ENCODE results near the gene GIMAP1. TPM values are rescaled to one million over a fixed set of nuclear protein-coding genes. Genes with fewer than 3 reads are reported as not detected.

Gene GIMAP1
- total and polyA plus RNA-seq, 9 donors: 0.58 to 6.2 (median 2.7) TPM

GRCh38 chr7:150756858-150757257 lies 40.4 kb downstream of the GIMAP1 start:
- TF ChIP-seq EP300 (IDR thresholded peaks at IDR 0.05) (no peak), POLR2A (IDR thresholded peaks at IDR 0.05) (no peak), CTCF (IDR thresholded peaks at IDR 0.05) (no peak)
- Histone ChIP-seq H3K27ac (no peak overlapping the region), H3K36me3 (no peaks in the 10 kb centered on the region), H3K27me3 (no peaks in the 10 kb centered on the region), H3K4me3 (no peak overlapping the region), H3K4me1 (ENCODE audit: insufficient read depth) (peaks cover 2% of the 10 kb centered on the region), H3K9me3 (no peaks in the 10 kb centered on the region)
- intact Hi-C loops (cut with DNase I): no loop called here
- DNase-seq: no peak
- 51 to 59% (median 51%) methylated on average over 1 of the region's 1 CpG for WGBS, 3 donors

- Histone ChIP-seq H3K27ac (no peak overlapping the region), H3K27me3 (no peaks in the 10 kb centered on the region), H3K36me3 (no peaks in the 10 kb centered on the region), H3K4me1 (ENCODE audit: insufficient read depth) (no peaks in the 10 kb centered on the region), H3K9me3 (no peaks in the 10 kb centered on the region), H3K4me3 (no peak overlapping the region)
- WGBS, 3 donors: 58 to 79% (median 76%) methylated on average over 1 of the region's 1 CpG
- intact Hi-C loops (cut with DNase I): no loop called here
- TF ChIP-seq CTCF (IDR thresholded peaks at IDR 0.05): no peak
- no peak for TF ChIP-seq EP300 (IDR thresholded peaks at IDR 0.05)
- DNase-seq: no peak
These were observed 43.1 kb downstream of the GIMAP1 start for GRCh38 chr7:150759479-150759878.

GRCh38 chr7:150766334-150766709 lies 49.9 kb downstream of the GIMAP1 start:
- H3K27me3 ChIP-seq: no peaks in the 10 kb centered on the region
- no peaks in the 10 kb centered on the region for H3K4me1 ChIP-seq (ENCODE audit: insufficient read depth)
- H3K9me3 ChIP-seq: no peaks in the 10 kb centered on the region
- no peaks in the 10 kb centered on the region for H3K36me3 ChIP-seq
- intact Hi-C loops (cut with DNase I): no loop called here
- no peak overlapping the region for H3K4me3 ChIP-seq
- no peak overlapping the region for H3K27ac ChIP-seq
- DNase-seq: no peak
- TF ChIP-seq POLR2A (IDR thresholded peaks at IDR 0.05): no peak
- no peak for TF ChIP-seq CTCF (IDR thresholded peaks at IDR 0.05)
- no peak for TF ChIP-seq EP300 (IDR thresholded peaks at IDR 0.05)

- no peak for TF ChIP-seq EP300 (IDR thresholded peaks at IDR 0.05)
- TF ChIP-seq POLR2A (IDR thresholded peaks at IDR 0.05): no peak
- H3K4me3 ChIP-seq: no peak overlapping the region
- H3K27me3 ChIP-seq: no peaks in the 10 kb centered on the region
- H3K9me3 ChIP-seq: no peaks in the 10 kb centered on the region
- no peak for DNase-seq
- no peaks in the 10 kb centered on the region for H3K36me3 ChIP-seq
- no peaks in the 10 kb centered on the region for H3K4me1 ChIP-seq (ENCODE audit: insufficient read depth)
- H3K27ac ChIP-seq: no peak overlapping the region
- 88 to 91% (median 88%) methylated on average over 4 of the region's 4 CpGs for WGBS, 3 donors
- intact Hi-C loops (cut with DNase I): loop anchor here in 1 of 4 donors (10.0 kb wide), 1 partner anchor 105 kb away; no protein-coding TSS in a partner anchor
These were observed 53.4 kb downstream of the GIMAP1 start for GRCh38 chr7:150769768-150770167.

Other genes with a start within 250 kb of the GIMAP1 start
- 1 to 10 TPM; 2.3 to 9.1 (median 6.1) TPM for gene GIMAP7, start 201.7 kb upstream of the GIMAP1 start, total RNA-seq
- gene GIMAP7, start 201.7 kb upstream of the GIMAP1 start, polyA plus RNA-seq: 10 to 100 TPM; 25.1 to 30.3 TPM
- gene GIMAP4, start 149.2 kb upstream of the GIMAP1 start, total RNA-seq: 10 to 100 TPM in 3 of 7 donors, 1 to 10 TPM in 4; 5.4 to 18.8 (median 9.6) TPM
- 10 to 100 TPM; 19.7 to 59.3 TPM for gene GIMAP4, start 149.2 kb upstream of the GIMAP1 start, polyA plus RNA-seq
- 10 to 100 TPM in 4 of 7 donors, 1 to 10 TPM in 3; 3.6 to 17.0 (median 11.4) TPM for gene GIMAP6, start 84.2 kb upstream of the GIMAP1 start, total RNA-seq
- 10 to 100 TPM; 16.5 to 38.1 TPM for gene GIMAP6, start 84.2 kb upstream of the GIMAP1 start, polyA plus RNA-seq
- 10 to 100 TPM in 3 of 7 donors, 1 to 10 TPM in 4; 6.0 to 13.3 (median 10.0) TPM for gene GIMAP2, start 30.9 kb upstream of the GIMAP1 start, total RNA-seq
- 10 to 100 TPM; 14.4 to 19.4 TPM for gene GIMAP2, start 30.9 kb upstream of the GIMAP1 start, polyA plus RNA-seq
- gene GIMAP5, start 20.8 kb downstream of the GIMAP1 start, total RNA-seq: 1 to 10 TPM; 1.7 to 7.9 (median 5.6) TPM
- gene GIMAP5, start 20.8 kb downstream of the GIMAP1 start, polyA plus RNA-seq: 10 to 100 TPM; 19.3 to 39.7 TPM
- 100 to 1,000 TPM in 6 of 7 donors, 10 to 100 TPM in 1; 86.7 to 145 (median 137) TPM for gene TMEM176B, start 83.8 kb downstream of the GIMAP1 start, total RNA-seq
- gene TMEM176B, start 83.8 kb downstream of the GIMAP1 start, polyA plus RNA-seq: 100 to 1,000 TPM; 109 to 131 TPM
- 100 to 1,000 TPM in 5 of 7 donors, 10 to 100 TPM in 2; 71.8 to 166 (median 127) TPM for gene TMEM176A, start 84.2 kb downstream of the GIMAP1 start, total RNA-seq
- 100 to 1,000 TPM in 1 of 2 donors, 10 to 100 TPM in 1; 92.7 to 143 TPM for gene TMEM176A, start 84.2 kb downstream of the GIMAP1 start, polyA plus RNA-seq
- under 1 TPM in 2 of 7 donors, not detected in 5; 0.26 to 0.95 TPM for gene AOC1, start 135.9 kb downstream of the GIMAP1 start, total RNA-seq
- not detected for gene AOC1, start 135.9 kb downstream of the GIMAP1 start, polyA plus RNA-seq

All from ovary (tissue), 9 donors.